Measurements from ENCODE around the gene OR51B5.

GRCh38 chr11:5362017-5362625 lies 18.8 kb upstream of the OR51B5 start:
- no peak for TF ChIP-seq CTCF (IDR thresholded peaks at IDR 0.05)
- TF ChIP-seq POLR2A (IDR thresholded peaks at IDR 0.05), result no peak

All from body of pancreas (tissue), 4 donors.